NCI-H1417 (cell line): ENCODE measurements around the gene MAGEB2.
"Not testable (repeated sequence)": the region's sequence is repeated elsewhere in the genome, so short reads cannot be mapped to it uniquely, and the experiment has no call there.

Experiments used
- DNase-seq, 3 experiments: peaks; one replicate each; lab custom pipeline; 2025; lab: John Stamatoyannopoulos, UW

The MAGEB2 gene

GRCh38 chrX:30215357-30215843 is at the start of gene MAGEB2:
Gene MAGEB2, plus strand, starts transcription at chrX:30215563. Its CDS starts 3,018 bp downstream, at chrX:30218581.
- DNase-seq = no peak

GRCh38 chrX:30170900-30171299 is 44.5 kb upstream of the MAGEB2 start:
- DNase-seq = no peak

- no peak for DNase-seq
Observed at GRCh38 chrX:30181353-30181752, 34.0 kb upstream of the MAGEB2 start.

- DNase-seq = no peak
Observed at GRCh38 chrX:30183554-30183953, 31.8 kb upstream of the MAGEB2 start.

GRCh38 chrX:30190426-30190825 is 24.9 kb upstream of the MAGEB2 start:
- no peak for DNase-seq

- DNase-seq = not testable (repeated sequence)
Observed at GRCh38 chrX:30193910-30194309, 21.5 kb upstream of the MAGEB2 start.

DNA sequence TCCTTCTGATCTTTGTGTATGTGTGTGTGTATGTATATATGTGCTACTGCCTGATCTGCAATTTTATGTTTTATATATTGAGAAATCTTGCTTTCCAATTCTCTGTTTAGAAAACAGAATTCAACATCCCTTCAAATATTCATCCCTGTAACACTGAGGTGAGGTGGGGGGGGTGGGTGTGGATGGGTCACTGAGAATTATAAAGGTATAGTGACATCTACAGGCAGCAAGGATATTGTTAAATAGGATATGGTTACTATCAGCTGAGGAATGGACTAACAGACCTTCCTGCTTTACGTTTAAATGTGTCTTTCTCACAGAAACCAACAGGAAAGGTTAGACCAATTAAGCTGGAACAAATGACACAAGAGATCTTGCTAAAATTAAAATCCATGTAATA is 19.0 kb upstream of the MAGEB2 start:
- DNase-seq = peak; percentile 3 to 63 (median 14)

GRCh38 chrX:30212172-30212571 is 3.2 kb upstream of the MAGEB2 start:
- DNase-seq = no peak

GRCh38 chrX:30217465-30217864 is 2.1 kb downstream of the MAGEB2 start:
- no peak for DNase-seq

- DNase-seq = no peak
Observed at GRCh38 chrX:30219372-30219771, 4.0 kb downstream of the MAGEB2 start.

DNA sequence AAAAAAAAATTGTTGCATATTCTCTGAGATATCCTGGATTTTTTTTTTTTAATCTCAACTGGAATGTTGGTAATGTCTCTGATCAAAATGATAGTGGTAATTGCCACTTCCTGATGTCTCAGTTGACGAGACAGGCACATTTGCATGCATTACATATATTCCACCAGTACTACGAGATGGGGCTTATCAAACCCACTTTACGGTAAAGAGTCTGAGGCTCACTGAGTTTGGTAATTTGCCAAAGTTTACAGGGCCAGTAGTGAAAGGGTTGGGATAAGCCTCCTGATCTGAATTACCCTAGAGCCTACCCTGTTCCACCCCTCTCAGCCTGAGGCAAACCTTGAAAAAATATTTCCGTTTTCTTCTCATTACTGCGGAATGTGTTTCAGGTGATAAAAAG is 5.3 kb downstream of the MAGEB2 start:
- DNase-seq = no peak

DNA sequence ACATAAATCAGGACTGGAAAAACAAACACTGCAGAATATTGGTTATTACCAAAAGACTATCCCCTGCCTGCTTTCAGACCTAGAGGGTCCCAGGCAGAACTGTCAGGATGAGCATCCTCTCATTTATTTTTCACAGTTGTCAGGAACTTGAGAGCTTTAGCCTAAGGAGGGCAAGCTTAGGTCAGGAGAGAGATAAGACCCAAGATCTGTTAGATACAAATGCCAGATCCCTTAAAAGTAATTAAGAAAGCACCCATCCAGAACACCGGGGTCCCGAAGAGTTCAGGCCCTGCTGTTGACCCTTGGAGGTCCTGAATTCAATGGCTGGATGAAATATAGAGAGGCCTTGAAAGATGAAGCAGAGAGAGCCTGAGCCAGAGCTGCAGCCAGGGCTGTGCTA is 9.2 kb downstream of the MAGEB2 start:
- no peak for DNase-seq

DNA sequence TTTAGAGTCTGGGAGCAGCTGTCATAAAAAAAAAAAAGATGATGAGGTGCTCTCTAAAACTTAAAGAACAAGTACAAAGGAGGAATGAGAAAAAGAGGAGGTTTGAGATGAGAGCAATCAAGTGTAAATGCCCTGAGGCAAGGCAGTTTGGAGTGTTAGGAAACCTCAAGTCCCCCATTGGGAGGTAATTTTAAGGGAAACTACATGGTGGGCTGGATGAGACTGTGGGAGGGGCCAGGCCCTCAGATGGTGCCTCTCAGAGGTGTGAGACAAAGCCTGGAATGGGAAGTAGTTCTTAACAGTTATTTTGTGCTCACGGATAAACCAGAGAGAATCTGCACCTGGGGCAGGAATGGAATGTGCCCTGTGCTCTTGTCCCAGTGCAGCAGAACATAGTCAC is 13.2 kb downstream of the MAGEB2 start:
- peak in 1 of 3 experiments; percentile 41 for DNase-seq

GRCh38 chrX:30230395-30230794 is 15.0 kb downstream of the MAGEB2 start, which contains the start of gene MAGEB3:
Gene MAGEB3, plus strand, starts transcription at chrX:30230657. Its CDS starts 5,268 bp downstream, at chrX:30235925.
- DNase-seq = no peak

DNA sequence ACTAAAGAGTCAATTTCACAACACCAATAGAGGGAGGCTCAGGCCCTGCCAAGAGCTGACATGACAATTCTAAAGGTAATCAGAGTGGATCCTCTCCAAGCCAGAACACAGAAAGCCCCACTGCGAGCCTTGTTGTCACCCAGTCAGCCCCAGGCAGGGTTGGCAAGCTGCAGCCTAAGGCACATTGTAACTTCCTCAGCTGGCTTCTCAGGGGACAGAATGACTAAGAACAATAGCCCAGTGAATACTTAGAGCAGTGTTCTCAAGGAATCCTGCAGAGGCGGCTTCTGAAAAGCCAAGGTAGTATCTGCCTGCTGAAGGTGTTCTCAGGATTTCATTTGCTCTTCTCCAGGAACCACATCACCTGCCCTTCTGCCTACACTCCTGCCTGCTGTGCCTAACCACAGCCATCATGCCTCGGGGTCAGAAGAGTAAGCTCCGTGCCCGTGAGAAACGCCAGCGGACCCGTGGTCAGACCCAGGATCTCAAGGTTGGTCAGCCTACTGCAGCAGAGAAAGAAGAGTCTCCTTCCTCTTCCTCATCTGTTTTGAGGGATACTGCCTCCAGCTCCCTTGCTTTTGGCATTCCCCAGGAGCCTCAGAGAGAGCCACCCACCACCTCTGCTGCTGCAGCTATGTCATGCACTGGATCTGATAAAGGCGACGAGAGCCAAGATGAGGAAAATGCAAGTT is 26.5 kb downstream of the MAGEB2 start, which contains the start of gene MAGEB4:
Gene MAGEB4, plus strand, starts transcription at position 277 of the 692 bp plus-strand sequence. Its CDS starts 136 bp downstream, at position 413.
- no peak for DNase-seq

DNA sequence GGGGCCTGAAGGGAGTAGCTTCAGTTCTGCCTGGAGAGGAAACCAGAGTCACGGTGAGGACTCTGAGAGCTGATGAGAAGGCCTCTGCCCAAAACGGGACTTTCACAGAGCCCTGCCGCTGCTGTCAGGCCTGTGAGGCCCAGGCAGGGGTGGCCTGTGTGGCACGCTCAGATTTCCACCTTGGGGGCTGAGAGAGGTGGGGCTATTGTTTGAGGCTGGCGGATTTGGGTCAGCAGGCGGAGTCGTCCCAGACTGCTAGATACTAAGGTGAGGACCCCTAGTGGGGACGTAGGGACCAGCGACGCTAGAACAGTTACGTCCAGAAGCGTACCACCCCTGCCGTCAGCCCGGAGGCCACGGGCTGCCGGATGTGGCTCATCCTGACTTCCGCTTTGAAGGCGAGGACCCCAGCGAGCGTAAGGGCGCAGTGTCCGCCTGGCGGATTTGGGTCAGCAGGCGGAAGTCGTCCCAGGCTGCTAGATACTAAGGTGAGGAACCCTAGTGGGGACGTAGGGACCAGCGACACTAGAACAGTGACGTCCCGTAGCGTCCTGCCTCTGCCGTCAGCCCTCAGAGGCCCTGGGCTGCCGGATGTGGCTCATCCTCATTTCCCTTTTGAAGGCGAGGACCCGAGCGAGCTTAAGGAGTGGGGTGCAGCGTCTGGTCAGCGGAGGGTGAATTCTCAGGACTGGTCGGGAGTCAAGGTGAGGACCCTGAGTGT is 31.6 kb downstream of the MAGEB2 start, which contains the start of gene MAGEB1:
Gene MAGEB1, plus strand, starts transcription at position 378 of the 721 bp plus-strand sequence. CDS start 3,348 bp downstream, outside the sequence.
- no peak for DNase-seq

GRCh38 chrX:30248854-30249253 is 33.5 kb downstream of the MAGEB2 start:
- no peak for DNase-seq

GRCh38 chrX:30253257-30253656 is 37.9 kb downstream of the MAGEB2 start:
- DNase-seq = no peak

- no peak for DNase-seq
Observed at GRCh38 chrX:30259927-30260326, 44.6 kb downstream of the MAGEB2 start.

DNA sequence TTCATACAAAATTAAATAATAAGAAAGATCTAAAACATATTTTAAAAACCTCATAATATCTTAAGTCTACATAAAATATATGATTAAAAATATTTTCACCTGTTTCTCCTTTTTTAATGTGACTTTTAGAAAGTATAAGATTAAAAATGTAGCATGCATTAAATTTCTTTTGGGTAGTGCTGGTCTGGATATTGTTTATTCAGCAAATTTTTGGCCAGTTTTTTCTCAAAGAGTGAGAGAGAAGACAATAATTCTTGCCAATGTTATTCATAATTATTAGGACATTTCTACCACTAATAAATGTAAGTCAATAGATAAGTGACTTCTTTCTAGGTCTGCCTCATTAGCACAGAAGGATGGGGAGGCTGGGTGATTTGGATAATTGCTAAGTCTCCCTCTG is 45.6 kb downstream of the MAGEB2 start:
- DNase-seq = no peak

GRCh38 chrX:30262763-30263162 is 47.4 kb downstream of the MAGEB2 start:
- DNase-seq = no peak
